PFSK-1 (cell line): ENCODE data around the gene CEP192.

Experiments
- FOXP2 ChIP-seq: optimal IDR thresholded peaks from 2 replicates; pipeline ENCODE3; 2011; ENCODE audit warnings: borderline replicate concordance, control low read depth, inconsistent platforms; ENCODE audit not compliant: insufficient read depth; ENCODE audit errors: extremely low read length, extremely low read depth
- POLR2AphosphoS5 ChIP-seq: IDR thresholded peaks from 2 replicates; pipeline ENCODE4 v1.6.1; 2012; ENCODE audit warnings: low read depth, mild to moderate bottlenecking, control low read depth, low read length, moderate library complexity
- SIN3A ChIP-seq: IDR thresholded peaks from 2 replicates; pipeline ENCODE4 v1.6.1; 2012; ENCODE audit warnings: mild to moderate bottlenecking, low read length, moderate library complexity, borderline replicate concordance; ENCODE audit not compliant: insufficient read depth
- TAF1 ChIP-seq: IDR thresholded peaks from 2 replicates; pipeline ENCODE4 v1.6.1; 2012; ENCODE audit warnings: low read length, control low read depth, borderline replicate concordance; ENCODE audit not compliant: insufficient read depth
- TF ChIP-seq, protein P1 (sequence below), 2 experiments: IDR thresholded peaks; 2 replicates each; pipeline versions ENCODE4 v1.6.1 to v1.8.0; 2011 to 2012; ENCODE audit warnings: low read depth in 2 of 2, low read length in 2 of 2, control low read depth in 1 of 2, inconsistent platforms in 1 of 2, mild to moderate bottlenecking in 1 of 2, moderate library complexity in 1 of 2; ENCODE audit not compliant: insufficient read depth in 1 of 2

Gene CEP192

DNA sequence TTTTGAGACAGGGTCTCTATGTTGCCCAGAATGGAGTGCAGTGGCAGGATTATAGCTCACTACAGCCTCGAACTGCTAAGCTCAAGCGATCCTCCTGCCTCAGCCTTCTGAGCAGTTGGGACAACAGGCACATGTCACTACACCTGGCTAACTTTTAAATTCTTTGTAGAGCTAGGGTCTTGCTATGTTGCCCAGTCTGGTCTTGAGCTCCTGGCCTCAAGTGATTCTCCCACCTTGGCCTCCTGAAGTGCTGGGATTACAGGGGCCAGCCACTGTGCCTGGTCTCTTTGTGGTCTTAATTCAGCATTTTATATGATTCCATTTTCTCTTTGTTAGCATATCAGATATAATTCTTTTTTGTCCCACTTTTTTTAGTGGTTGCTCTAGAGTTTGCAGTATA lies 34.1 kb downstream of the CEP192 start:
- TF ChIP-seq POLR2AphosphoS5 (no peak), TAF1 (no peak), FOXP2 (no peak), SIN3A (no peak)
- TF ChIP-seq, protein P1, sequence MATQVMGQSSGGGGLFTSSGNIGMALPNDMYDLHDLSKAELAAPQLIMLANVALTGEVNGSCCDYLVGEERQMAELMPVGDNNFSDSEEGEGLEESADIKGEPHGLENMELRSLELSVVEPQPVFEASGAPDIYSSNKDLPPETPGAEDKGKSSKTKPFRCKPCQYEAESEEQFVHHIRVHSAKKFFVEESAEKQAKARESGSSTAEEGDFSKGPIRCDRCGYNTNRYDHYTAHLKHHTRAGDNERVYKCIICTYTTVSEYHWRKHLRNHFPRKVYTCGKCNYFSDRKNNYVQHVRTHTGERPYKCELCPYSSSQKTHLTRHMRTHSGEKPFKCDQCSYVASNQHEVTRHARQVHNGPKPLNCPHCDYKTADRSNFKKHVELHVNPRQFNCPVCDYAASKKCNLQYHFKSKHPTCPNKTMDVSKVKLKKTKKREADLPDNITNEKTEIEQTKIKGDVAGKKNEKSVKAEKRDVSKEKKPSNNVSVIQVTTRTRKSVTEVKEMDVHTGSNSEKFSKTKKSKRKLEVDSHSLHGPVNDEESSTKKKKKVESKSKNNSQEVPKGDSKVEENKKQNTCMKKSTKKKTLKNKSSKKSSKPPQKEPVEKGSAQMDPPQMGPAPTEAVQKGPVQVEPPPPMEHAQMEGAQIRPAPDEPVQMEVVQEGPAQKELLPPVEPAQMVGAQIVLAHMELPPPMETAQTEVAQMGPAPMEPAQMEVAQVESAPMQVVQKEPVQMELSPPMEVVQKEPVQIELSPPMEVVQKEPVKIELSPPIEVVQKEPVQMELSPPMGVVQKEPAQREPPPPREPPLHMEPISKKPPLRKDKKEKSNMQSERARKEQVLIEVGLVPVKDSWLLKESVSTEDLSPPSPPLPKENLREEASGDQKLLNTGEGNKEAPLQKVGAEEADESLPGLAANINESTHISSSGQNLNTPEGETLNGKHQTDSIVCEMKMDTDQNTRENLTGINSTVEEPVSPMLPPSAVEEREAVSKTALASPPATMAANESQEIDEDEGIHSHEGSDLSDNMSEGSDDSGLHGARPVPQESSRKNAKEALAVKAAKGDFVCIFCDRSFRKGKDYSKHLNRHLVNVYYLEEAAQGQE (IDR thresholded peaks at IDR 0.05; ENCODE audit: insufficient read depth in 1 of 2, low read depth in 2 of 2, low read length in 2 of 2): no peak

GRCh38 chr18:13026583-13027270 lies 35.6 kb downstream of the CEP192 start:
- TF ChIP-seq SIN3A (no peak), TAF1 (no peak), POLR2AphosphoS5 (no peak), FOXP2 (no peak)
- TF ChIP-seq, protein P1 (IDR thresholded peaks at IDR 0.05; ENCODE audit: insufficient read depth in 1 of 2, low read depth in 2 of 2, low read length in 2 of 2): no peak

DNA sequence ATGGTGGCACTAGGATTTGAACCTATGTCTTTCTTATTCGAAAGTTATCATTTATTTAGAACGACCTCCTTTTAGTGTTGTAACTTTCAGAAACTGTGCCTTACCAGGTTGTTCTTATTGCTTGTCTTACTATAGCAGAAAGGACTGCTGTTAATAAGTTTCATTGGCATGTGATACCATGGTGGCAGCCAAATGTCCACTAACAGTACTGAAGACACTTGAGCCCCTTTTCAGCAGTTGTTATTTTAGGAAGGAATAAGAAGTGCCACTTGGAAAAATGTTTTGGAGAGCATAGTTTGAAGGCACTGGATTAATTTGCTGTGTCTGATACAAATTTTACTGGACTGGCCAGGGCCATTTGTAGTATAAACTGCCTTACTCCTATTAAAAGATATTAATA lies 37.7 kb downstream of the CEP192 start:
- TF ChIP-seq SIN3A (no peak), TAF1 (no peak), POLR2AphosphoS5 (no peak), FOXP2 (no peak)
- TF ChIP-seq, protein P1 (IDR thresholded peaks at IDR 0.05; ENCODE audit: insufficient read depth in 1 of 2, low read depth in 2 of 2, low read length in 2 of 2): no peak

GRCh38 chr18:13032173-13032572 lies 41.0 kb downstream of the CEP192 start:
- no peak for TF ChIP-seq SIN3A
- TF ChIP-seq TAF1: no peak
- TF ChIP-seq, protein P1 (IDR thresholded peaks at IDR 0.05; ENCODE audit: insufficient read depth in 1 of 2, low read depth in 2 of 2, low read length in 2 of 2): no peak
- no peak for TF ChIP-seq FOXP2
- TF ChIP-seq POLR2AphosphoS5: no peak

DNA sequence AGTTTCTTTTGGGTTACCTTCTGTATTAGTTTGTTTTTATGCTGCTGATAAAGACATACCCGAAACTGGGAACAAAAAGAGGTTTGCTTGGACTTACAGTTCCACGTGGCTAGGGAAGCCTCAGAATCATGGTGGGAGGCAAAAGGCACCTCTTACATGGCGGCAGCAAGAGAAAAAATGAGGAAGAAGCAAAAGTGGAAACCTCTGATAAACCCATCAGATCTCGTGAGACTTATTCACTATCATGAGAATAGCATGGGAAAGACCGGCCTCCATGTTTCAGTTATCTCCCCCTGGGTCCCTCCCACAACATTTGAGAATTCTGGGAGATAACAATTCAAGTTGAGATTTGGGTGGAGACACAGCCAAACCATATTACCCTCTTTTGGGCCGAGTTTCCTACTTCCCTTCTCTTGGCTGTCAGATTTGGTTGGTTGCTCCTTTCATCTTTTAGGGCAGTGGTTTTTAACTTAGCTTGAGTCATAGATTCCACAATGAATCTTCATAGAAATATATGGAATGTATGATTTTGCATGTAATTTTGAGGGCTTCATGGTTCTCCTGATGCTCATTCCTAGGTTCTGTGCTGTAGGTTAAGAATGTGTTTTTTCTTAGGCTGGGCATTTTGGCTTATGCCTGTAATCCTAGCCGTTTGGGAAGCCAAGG lies 44.2 kb downstream of the CEP192 start:
- TF ChIP-seq TAF1 (no peak), FOXP2 (no peak), SIN3A (no peak), POLR2AphosphoS5 (no peak)
- TF ChIP-seq, protein P1 (IDR thresholded peaks at IDR 0.05; ENCODE audit: insufficient read depth in 1 of 2, low read depth in 2 of 2, low read length in 2 of 2): no peak
